Breast epithelium (tissue), 4 donors: ENCODE data around the gene ANKRD6. TPM values are rescaled to one million over a fixed set of nuclear protein-coding genes. Genes with fewer than 3 reads are reported as not detected.

Experiments
- DNase-seq, 2 donors: peaks; one replicate each; pipeline ENCODE4 v3.0.0-alpha.2; 2019; ENCODE audit warnings: low spot score in 2 of 2
- H3K27ac ChIP-seq, 2 donors: fragments of 200-600 bp; sonication (generic) in 1 of 2; one replicate each; pipeline ENCODE4 v1.5.1; 2016 to 2019; ENCODE audit warnings: mild to moderate bottlenecking in 1 of 2
- H3K27me3 ChIP-seq, 2 donors: fragments of 200-600 bp; sonication (generic) in 1 of 2; one replicate each; pipeline versions ENCODE4 v1.5.1 to v1.6.0; 2017 to 2019; ENCODE audit warnings: control low read depth in 1 of 2, mild to moderate bottlenecking in 1 of 2
- H3K36me3 ChIP-seq: fragments of 200-600 bp; one replicate; pipeline ENCODE4 v1.5.1; 2019
- H3K4me1 ChIP-seq, 2 donors: fragments of 200-600 bp; sonication (generic); one replicate each; pipeline ENCODE4 v1.5.1; 2016 to 2019; ENCODE audit warnings: control low read depth in 1 of 2
- H3K4me3 ChIP-seq, 3 donors: fragments of 200-600 bp; sonication (generic); 1 replicate in 2 of 3; 2 replicates in 1 of 3; pipeline ENCODE4 v1.5.1; 2016 to 2019; ENCODE audit warnings: mild to moderate bottlenecking in 3 of 3, moderate library complexity in 2 of 3
- H3K9me3 ChIP-seq, 2 donors: fragments of 200-600 bp; sonication (generic) in 1 of 2; one replicate each; pipeline ENCODE4 v1.5.1; 2016 to 2019; ENCODE audit warnings: control low read depth in 1 of 2
- POLR2A ChIP-seq: fragments of 450-650 bp; IDR thresholded peaks from one replicate; pipeline ENCODE4 v1.6.1; 2016; ENCODE audit warnings: antibody characterized with exemption, mild to moderate bottlenecking, moderate library complexity
- POLR2AphosphoS5 ChIP-seq, 3 donors: sonication (generic); formaldehyde crosslinking; IDR thresholded peaks; one replicate each; pipeline ENCODE4 v1.6.1; 2017; ENCODE audit warnings: antibody characterized with exemption in 3 of 3
- intact Hi-C: fragments of 100-400 bp; cut with DNase I; formaldehyde crosslinking; loops from one replicate; pipeline ENCODE4 v1.15.1; 2023; ENCODE audit warnings: low total_unique reads
- total RNA-seq, 3 donors: library from RNA; depleted of rRNA; stranded (reverse); fragments of >200 nt; gene quantifications; one replicate each; pipeline ENCODE4 v1.1.0, GENCODE V29; 2016
- TF ChIP-seq, protein P1 (sequence below), 3 donors: fragments of 450-650 bp; IDR thresholded peaks; one replicate each; pipeline ENCODE4 v1.5.1; 2016 to 2017; ENCODE audit warnings: antibody characterized with exemption in 3 of 3, mild to moderate bottlenecking in 3 of 3, moderate library complexity in 3 of 3

The ANKRD6 gene
- total RNA-seq, 3 donors from 2014 or later = 9.6 to 23.7 (median 18.0) TPM

GRCh38 chr6:89454300-89454699 lies 21.3 kb downstream of the ANKRD6 start:
- Histone ChIP-seq H3K4me1 (no peaks in the 10 kb centered on the region), H3K27ac (no peak overlapping the region), H3K27me3 (no peaks in the 10 kb centered on the region), H3K9me3 (no peaks in the 10 kb centered on the region), H3K36me3 (no peaks in the 10 kb centered on the region), H3K4me3 (no peak overlapping the region)
- TF ChIP-seq, protein P1, sequence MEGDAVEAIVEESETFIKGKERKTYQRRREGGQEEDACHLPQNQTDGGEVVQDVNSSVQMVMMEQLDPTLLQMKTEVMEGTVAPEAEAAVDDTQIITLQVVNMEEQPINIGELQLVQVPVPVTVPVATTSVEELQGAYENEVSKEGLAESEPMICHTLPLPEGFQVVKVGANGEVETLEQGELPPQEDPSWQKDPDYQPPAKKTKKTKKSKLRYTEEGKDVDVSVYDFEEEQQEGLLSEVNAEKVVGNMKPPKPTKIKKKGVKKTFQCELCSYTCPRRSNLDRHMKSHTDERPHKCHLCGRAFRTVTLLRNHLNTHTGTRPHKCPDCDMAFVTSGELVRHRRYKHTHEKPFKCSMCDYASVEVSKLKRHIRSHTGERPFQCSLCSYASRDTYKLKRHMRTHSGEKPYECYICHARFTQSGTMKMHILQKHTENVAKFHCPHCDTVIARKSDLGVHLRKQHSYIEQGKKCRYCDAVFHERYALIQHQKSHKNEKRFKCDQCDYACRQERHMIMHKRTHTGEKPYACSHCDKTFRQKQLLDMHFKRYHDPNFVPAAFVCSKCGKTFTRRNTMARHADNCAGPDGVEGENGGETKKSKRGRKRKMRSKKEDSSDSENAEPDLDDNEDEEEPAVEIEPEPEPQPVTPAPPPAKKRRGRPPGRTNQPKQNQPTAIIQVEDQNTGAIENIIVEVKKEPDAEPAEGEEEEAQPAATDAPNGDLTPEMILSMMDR (IDR thresholded peaks at IDR 0.05) = no peak
- no peak for TF ChIP-seq POLR2AphosphoS5 (IDR thresholded peaks at IDR 0.05)
- TF ChIP-seq POLR2A = no peak
- DNase-seq = no peak
- intact Hi-C loops = no loop called here

DNA sequence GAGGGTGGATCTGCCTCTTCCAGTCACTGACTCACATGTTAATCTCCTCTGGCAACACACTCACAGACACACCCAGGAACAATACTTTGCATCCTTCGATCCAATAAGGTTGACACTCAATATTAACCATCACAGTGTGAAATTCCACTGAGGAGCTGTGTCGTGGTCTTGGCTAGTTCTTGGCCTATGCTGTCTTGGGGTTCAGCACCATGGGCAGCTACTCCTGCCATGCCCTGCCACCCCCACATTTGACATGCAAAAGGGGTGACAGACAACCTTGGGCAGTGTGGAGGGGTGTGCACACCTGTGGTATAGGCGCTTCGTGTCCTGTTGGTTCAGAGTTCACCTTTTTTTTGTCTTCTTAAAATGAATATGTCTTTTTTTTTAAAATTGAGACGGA lies 25.8 kb downstream of the ANKRD6 start:
- Histone ChIP-seq H3K9me3 (no peaks in the 10 kb centered on the region), H3K4me1 (no peaks in the 10 kb centered on the region), H3K4me3 (no peak overlapping the region), H3K27ac (no peak overlapping the region), H3K36me3 (no peaks in the 10 kb centered on the region), H3K27me3 (no peaks in the 10 kb centered on the region)
- intact Hi-C loops = no loop called here
- no peak for TF ChIP-seq POLR2A
- no peak for TF ChIP-seq POLR2AphosphoS5 (IDR thresholded peaks at IDR 0.05)
- TF ChIP-seq, protein P1 (IDR thresholded peaks at IDR 0.05) = no peak
- no peak for DNase-seq

GRCh38 chr6:89459501-89459900 lies 26.5 kb downstream of the ANKRD6 start:
- DNase-seq = no peak
- Histone ChIP-seq H3K27ac (no peak overlapping the region), H3K36me3 (no peaks in the 10 kb centered on the region), H3K4me1 (no peaks in the 10 kb centered on the region), H3K27me3 (no peaks in the 10 kb centered on the region), H3K9me3 (no peaks in the 10 kb centered on the region), H3K4me3 (no peak overlapping the region)
- intact Hi-C loops = no loop called here
- no peak for TF ChIP-seq POLR2AphosphoS5 (IDR thresholded peaks at IDR 0.05)
- TF ChIP-seq, protein P1 (IDR thresholded peaks at IDR 0.05) = no peak
- TF ChIP-seq POLR2A = no peak

DNA sequence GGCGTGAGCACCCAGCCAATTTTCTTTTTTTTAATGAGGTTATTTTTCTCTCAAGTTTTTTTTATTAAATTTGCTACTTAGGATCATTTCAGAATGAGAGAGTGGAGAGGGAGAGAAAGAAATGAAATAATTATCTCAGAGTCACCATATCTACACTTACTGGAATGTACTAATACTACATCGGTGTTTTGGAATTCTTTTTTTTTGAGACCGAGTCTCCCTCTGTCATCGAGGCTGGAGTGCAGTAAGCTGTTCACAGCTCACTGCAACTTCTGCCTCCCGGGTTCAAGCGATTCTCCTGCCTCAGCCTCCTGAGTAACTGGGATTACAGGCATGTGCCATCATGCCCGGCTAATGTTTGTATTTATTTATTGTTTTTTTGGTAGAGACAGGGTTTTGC lies 27.8 kb downstream of the ANKRD6 start:
- Histone ChIP-seq H3K4me1 (no peaks in the 10 kb centered on the region), H3K36me3 (no peaks in the 10 kb centered on the region), H3K4me3 (no peak overlapping the region), H3K27ac (no peak overlapping the region), H3K27me3 (no peaks in the 10 kb centered on the region), H3K9me3 (no peaks in the 10 kb centered on the region)
- intact Hi-C loops = no loop called here
- TF ChIP-seq, protein P1 (IDR thresholded peaks at IDR 0.05) = no peak
- TF ChIP-seq POLR2A (no peak), POLR2AphosphoS5 (IDR thresholded peaks at IDR 0.05) (no peak)
- no peak for DNase-seq

DNA sequence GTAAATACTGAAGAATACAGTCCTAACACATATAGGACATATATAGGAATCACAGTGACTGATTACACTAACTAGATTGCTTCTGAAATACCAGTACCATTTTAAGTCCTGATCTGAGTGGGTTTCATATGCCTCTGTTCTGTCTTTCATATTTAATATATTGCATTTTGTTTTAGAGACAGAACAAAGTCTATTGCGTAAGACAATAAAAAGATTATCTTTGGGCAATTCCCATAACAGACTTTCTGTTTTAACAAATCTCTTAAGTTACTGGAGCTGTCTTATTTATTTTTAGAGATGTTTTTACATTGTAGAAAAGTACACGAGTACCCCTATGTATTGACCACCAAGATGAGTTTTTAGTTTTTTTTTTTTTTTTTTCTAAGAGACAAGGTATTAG lies 29.6 kb downstream of the ANKRD6 start:
- DNase-seq = no peak
- Histone ChIP-seq H3K9me3 (no peaks in the 10 kb centered on the region), H3K4me1 (no peaks in the 10 kb centered on the region), H3K4me3 (no peak overlapping the region), H3K36me3 (no peaks in the 10 kb centered on the region), H3K27me3 (no peaks in the 10 kb centered on the region), H3K27ac (no peak overlapping the region)
- intact Hi-C loops = no loop called here
- TF ChIP-seq, protein P1 (IDR thresholded peaks at IDR 0.05) = no peak
- no peak for TF ChIP-seq POLR2AphosphoS5 (IDR thresholded peaks at IDR 0.05)
- TF ChIP-seq POLR2A = no peak
